Natural killer cell (primary cell): ENCODE results near the gene CHTF18. TPM values are rescaled to one million over a fixed set of nuclear protein-coding genes. Genes with fewer than 3 reads are reported as not detected.

Experiments
- ATAC-seq, 3 donors: fragments of 150-1000 bp in 2 of 3; fragments of 200-7000 bp in 1 of 3; cut with Tn5 transposase; 1 replicate in 1 of 3; 2 replicates in 2 of 3; pipeline ENCODE4 v1.10.0; 2021; ENCODE audit warnings: mild to moderate bottlenecking in 2 of 3, moderate library complexity in 2 of 3
- DNase-seq, 2 donors: peaks; one replicate each; pipeline versions ENCODE4 v3.0.0 to v3.0.0-alpha.2; 2013 to 2021; ENCODE audit warnings: mixed read lengths in 1 of 2
- H3K27ac ChIP-seq: one replicate; pipeline ENCODE4 v1.5.1; 2013; ENCODE audit warnings: mild to moderate bottlenecking, low read length
- H3K27me3 ChIP-seq: one replicate; pipeline ENCODE4 v1.6.1; 2013; ENCODE audit warnings: low read length; ENCODE audit not compliant: control insufficient read depth, insufficient read depth
- H3K36me3 ChIP-seq: one replicate; pipeline ENCODE4 v1.6.1; 2013; ENCODE audit warnings: low read length; ENCODE audit not compliant: control insufficient read depth, insufficient read depth
- H3K4me1 ChIP-seq: one replicate; pipeline ENCODE4 v1.6.1; 2013; ENCODE audit warnings: low read length; ENCODE audit not compliant: control insufficient read depth, insufficient read depth
- H3K4me3 ChIP-seq: one replicate; pipeline ENCODE4 v1.5.1; 2013; ENCODE audit warnings: low read length
- H3K9me3 ChIP-seq: one replicate; pipeline ENCODE4 v1.6.1; 2013; ENCODE audit warnings: low read length; ENCODE audit not compliant: control insufficient read depth, insufficient read depth
- H3K27ac Mint-ChIP-seq, 2 donors: one replicate each; pipeline ENCODE4 v1.8.0; 2022; ENCODE audit warnings: mild to moderate bottlenecking in 2 of 2, mixed read lengths in 2 of 2, moderate library complexity in 1 of 2
- H3K27me3 Mint-ChIP-seq, 2 donors: one replicate each; pipeline ENCODE4 v1.8.0; 2022; ENCODE audit warnings: low read depth in 2 of 2, mixed read lengths in 2 of 2
- H3K36me3 Mint-ChIP-seq: one replicate; pipeline ENCODE4 v1.8.0; 2022; ENCODE audit warnings: mixed read lengths
- H3K4me1 Mint-ChIP-seq, 2 donors: one replicate each; pipeline ENCODE4 v1.8.0; 2022; ENCODE audit warnings: mixed read lengths in 2 of 2
- H3K4me3 Mint-ChIP-seq: one replicate; pipeline ENCODE4 v1.8.0; 2022; ENCODE audit warnings: mild to moderate bottlenecking, moderate library complexity, mixed read lengths
- H3K9me3 Mint-ChIP-seq, 2 donors: one replicate each; pipeline ENCODE4 v1.8.0; 2022; ENCODE audit warnings: mixed read lengths in 2 of 2
- CTCF ChIP-seq: fragments of 200-600 bp; IDR thresholded peaks from one replicate; pipeline ENCODE4 v1.8.0; 2022; ENCODE audit warnings: antibody characterized with exemption
- WGBS: methylation state at CpG from one replicate; pipeline ENCODE4 v1.1.7; 2013; ENCODE audit warnings: missing lambda C conversion rate; ENCODE audit not compliant: insufficient coverage; 5-methylcytosine and 5-hydroxymethylcytosine counted together
- intact Hi-C: fragments of 100-400 bp; cut with micrococcal nuclease; formaldehyde crosslinking; loops from one replicate; pipeline ENCODE4 v1.14.2; 2022
- total RNA-seq, 4 donors: library from RNA; stranded (reverse); fragments of 120-200 nt in 1 of 4; gene quantifications; one replicate each; pipeline versions ENCODE4 v1.2.3 to v1.2.4, GENCODE V29; 2013 to 2022

Gene CHTF18
- total RNA-seq, 3 donors from 2014 or later (not counting 1 experiment from before 2014, with no cell fraction given) = 26.7 to 52.4 (median 40.5) TPM

- ATAC-seq (no peak), DNase-seq (no peak)
- H3K36me3 ChIP-seq = peaks cover 5% of the 10 kb centered on the region
- 77% methylated on average over 36 of the region's 36 CpGs for WGBS
- Mint-ChIP-seq H3K27ac (no peak overlapping the region), H3K4me1 (peaks cover 0 to 9% of the 10 kb centered on the region in 2 donors), H3K36me3 (no peaks in the 10 kb centered on the region), H3K27me3 (no peaks in the 10 kb centered on the region), H3K4me3 (no peak overlapping the region), H3K9me3 (no peaks in the 10 kb centered on the region)
- no peaks in the 10 kb centered on the region for H3K27me3 ChIP-seq
- H3K27ac ChIP-seq = no peak overlapping the region
- intact Hi-C loops = no loop called here
- H3K4me3 ChIP-seq = no peak overlapping the region
- no peaks in the 10 kb centered on the region for H3K9me3 ChIP-seq
- TF ChIP-seq CTCF = no peak
- H3K4me1 ChIP-seq = peaks cover 19% of the 10 kb centered on the region
These were observed 5.5 kb upstream of the CHTF18 start for GRCh38 chr16:782766-783403.

DNA sequence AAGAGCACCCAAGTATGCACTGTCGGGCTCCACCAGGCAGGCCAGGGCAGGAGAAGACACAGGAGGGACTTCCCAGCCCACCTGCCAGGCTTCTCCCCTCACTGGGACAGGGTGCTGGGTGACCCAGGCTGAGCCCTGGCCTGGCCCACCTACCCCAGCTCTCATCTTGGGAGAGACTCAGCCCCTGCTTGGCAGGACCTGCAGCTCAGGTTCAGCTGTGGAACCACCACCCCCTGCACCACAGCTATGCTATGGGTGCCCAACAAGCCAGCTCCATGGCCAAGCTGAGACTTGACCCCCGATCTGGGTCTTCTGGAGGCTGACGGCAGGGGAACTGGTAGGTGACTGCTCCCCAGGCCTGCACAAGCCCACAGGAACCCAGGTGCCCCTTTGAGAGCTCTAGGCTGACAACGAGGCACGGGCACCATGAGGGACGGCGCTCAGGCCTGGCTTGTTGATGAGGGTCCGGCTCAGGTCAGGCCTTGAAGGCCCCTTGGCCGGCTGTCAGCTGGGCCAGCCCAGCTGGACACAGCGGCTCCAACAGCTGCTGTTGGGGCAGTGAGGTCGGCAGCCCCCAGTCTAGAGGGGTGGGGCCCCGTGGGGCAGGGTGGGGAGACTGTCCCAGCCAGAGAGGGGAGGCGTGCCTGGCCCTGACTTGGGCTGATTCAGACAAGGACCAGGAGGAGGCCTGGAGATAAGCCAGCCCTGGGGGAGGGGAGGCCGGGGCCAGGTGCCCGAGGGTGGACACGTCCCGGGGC lies 4.8 kb upstream of the CHTF18 start:
- no peaks in the 10 kb centered on the region for H3K27me3 ChIP-seq
- Mint-ChIP-seq H3K4me3 (no peak overlapping the region), H3K36me3 (no peaks in the 10 kb centered on the region), H3K27ac (no peak overlapping the region), H3K9me3 (no peaks in the 10 kb centered on the region), H3K27me3 (no peaks in the 10 kb centered on the region), H3K4me1 (peaks cover 0 to 9% of the 10 kb centered on the region in 2 donors)
- 78% methylated on average over 17 of the region's 17 CpGs for WGBS
- no peak overlapping the region for H3K27ac ChIP-seq
- DNase-seq = no peak
- H3K4me1 ChIP-seq = peaks cover 20% of the 10 kb centered on the region
- no peak for TF ChIP-seq CTCF
- H3K4me3 ChIP-seq = no peak overlapping the region
- H3K36me3 ChIP-seq = peaks cover 5% of the 10 kb centered on the region
- H3K9me3 ChIP-seq = no peaks in the 10 kb centered on the region
- no peak for ATAC-seq
- intact Hi-C loops = loop anchor here (2.0 kb wide), 1 partner anchor 73 kb away; no protein-coding TSS in a partner anchor

GRCh38 chr16:784431-784830 lies 4.0 kb upstream of the CHTF18 start:
- WGBS = 96% methylated on average over 19 of the region's 19 CpGs
- Histone ChIP-seq H3K27ac (no peak overlapping the region), H3K27me3 (no peaks in the 10 kb centered on the region), H3K4me3 (no peak overlapping the region), H3K36me3 (peaks cover 5% of the 10 kb centered on the region), H3K9me3 (no peaks in the 10 kb centered on the region), H3K4me1 (peaks cover 27% of the 10 kb centered on the region)
- H3K36me3 Mint-ChIP-seq = no peaks in the 10 kb centered on the region
- intact Hi-C loops = loop anchor here (2.0 kb wide), 1 partner anchor 74 kb away; no protein-coding TSS in a partner anchor
- H3K27me3 Mint-ChIP-seq = no peaks in the 10 kb centered on the region
- H3K9me3 Mint-ChIP-seq = no peaks in the 10 kb centered on the region
- H3K27ac Mint-ChIP-seq = peak overlapping the region in 1 of 2 donors; percentile 41
- H3K4me1 Mint-ChIP-seq = peaks cover 0 to 9% of the 10 kb centered on the region in 2 donors
- peak overlapping the region; percentile 47 for H3K4me3 Mint-ChIP-seq
- no peak for ATAC-seq
- no peak for TF ChIP-seq CTCF
- DNase-seq = no peak
